Nephron progenitor cell (in vitro differentiated cells): ENCODE data around the gene FNDC3B.
A peak's percentile ranks its signal among the peaks of the same experiment; 100 is the strongest.

Experiments
- DNase-seq: peaks from one replicate; pipeline ENCODE4 v3.0.0; 2021
- H3K27ac Mint-ChIP-seq: 2 replicates; pipeline ENCODE4 v1.8.0; 2021; ENCODE audit warnings: mild to moderate bottlenecking, moderate library complexity, mixed read lengths
- H3K27me3 Mint-ChIP-seq: 2 replicates; pipeline ENCODE4 v1.8.0; 2021; ENCODE audit warnings: mild to moderate bottlenecking, low read depth, mixed read lengths; ENCODE audit not compliant: poor library complexity
- H3K36me3 Mint-ChIP-seq: 2 replicates; pipeline ENCODE4 v1.8.0; 2021; ENCODE audit warnings: low read depth, mixed read lengths
- H3K4me1 Mint-ChIP-seq: 2 replicates; pipeline ENCODE4 v1.8.0; 2021; ENCODE audit warnings: mixed read lengths
- H3K4me3 Mint-ChIP-seq: 2 replicates; pipeline ENCODE4 v1.8.0; 2021; ENCODE audit warnings: mild to moderate bottlenecking, moderate library complexity, mixed read lengths
- H3K9me3 Mint-ChIP-seq: 2 replicates; pipeline ENCODE4 v1.8.0; 2021; ENCODE audit warnings: mild to moderate bottlenecking, moderate library complexity, mixed read lengths
- TF ChIP-seq, protein P1 (sequence below): fragments of 200-600 bp; sonication (generic); IDR thresholded peaks from 2 replicates; pipeline ENCODE4 v1.5.0; 2021; ENCODE audit warnings: antibody characterized with exemption

FNDC3B gene

DNA sequence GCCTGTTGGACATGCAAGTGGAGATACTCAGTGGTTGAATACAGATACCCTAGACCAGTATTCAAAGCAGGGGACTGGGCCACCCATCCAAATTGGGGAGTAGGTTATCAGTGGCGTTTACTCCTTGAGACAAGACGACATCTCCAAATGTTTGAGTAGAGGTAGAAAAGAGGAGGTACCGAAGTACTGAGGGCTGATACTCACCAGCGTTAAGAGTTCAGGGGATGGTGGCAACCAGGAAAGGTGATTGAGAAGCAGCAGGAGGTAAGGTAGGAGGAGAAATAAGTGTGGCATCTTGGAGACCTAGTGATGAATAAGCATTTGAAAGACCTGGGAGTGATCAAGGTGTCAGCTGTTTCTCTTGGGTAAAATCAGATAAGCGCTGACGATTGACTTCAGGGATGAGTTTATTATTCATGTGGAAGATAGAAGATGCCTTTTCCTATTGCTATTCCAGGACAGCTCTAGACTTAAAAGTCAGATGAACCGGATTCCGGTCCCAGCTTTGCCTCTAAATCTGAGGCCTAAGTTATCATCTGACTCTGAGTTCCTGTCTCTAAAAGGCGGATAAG is 312.6 kb downstream of the FNDC3B start:
- Mint-ChIP-seq H3K4me3 (no peak overlapping the region), H3K36me3 (peaks cover 71% of the 10 kb centered on the region), H3K4me1 (no peaks in the 10 kb centered on the region), H3K27me3 (no peaks in the 10 kb centered on the region), H3K9me3 (no peaks in the 10 kb centered on the region), H3K27ac (no peak overlapping the region)
- TF ChIP-seq, protein P1, sequence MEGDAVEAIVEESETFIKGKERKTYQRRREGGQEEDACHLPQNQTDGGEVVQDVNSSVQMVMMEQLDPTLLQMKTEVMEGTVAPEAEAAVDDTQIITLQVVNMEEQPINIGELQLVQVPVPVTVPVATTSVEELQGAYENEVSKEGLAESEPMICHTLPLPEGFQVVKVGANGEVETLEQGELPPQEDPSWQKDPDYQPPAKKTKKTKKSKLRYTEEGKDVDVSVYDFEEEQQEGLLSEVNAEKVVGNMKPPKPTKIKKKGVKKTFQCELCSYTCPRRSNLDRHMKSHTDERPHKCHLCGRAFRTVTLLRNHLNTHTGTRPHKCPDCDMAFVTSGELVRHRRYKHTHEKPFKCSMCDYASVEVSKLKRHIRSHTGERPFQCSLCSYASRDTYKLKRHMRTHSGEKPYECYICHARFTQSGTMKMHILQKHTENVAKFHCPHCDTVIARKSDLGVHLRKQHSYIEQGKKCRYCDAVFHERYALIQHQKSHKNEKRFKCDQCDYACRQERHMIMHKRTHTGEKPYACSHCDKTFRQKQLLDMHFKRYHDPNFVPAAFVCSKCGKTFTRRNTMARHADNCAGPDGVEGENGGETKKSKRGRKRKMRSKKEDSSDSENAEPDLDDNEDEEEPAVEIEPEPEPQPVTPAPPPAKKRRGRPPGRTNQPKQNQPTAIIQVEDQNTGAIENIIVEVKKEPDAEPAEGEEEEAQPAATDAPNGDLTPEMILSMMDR, result no peak
- no peak for DNase-seq

DNA sequence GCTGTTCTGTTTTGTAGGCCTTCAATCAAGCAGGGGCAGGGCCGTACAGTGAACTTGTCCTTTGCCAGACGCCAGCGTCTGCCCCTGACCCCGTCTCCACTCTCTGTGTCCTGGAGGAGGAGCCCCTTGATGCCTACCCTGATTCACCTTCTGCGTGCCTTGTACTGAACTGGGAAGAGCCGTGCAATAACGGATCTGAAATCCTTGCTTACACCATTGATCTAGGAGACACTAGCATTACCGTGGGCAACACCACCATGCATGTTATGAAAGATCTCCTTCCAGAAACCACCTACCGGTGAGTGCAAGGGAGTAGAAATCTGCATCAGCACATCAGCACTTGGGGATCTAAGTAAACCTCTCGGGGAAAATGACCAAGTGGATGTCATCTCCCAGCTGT is 313.4 kb downstream of the FNDC3B start:
- Mint-ChIP-seq H3K9me3 (no peaks in the 10 kb centered on the region), H3K27ac (peak overlapping the region; percentile 5), H3K4me3 (no peak overlapping the region), H3K27me3 (no peaks in the 10 kb centered on the region), H3K4me1 (no peaks in the 10 kb centered on the region), H3K36me3 (peaks cover 69% of the 10 kb centered on the region)
- TF ChIP-seq, protein P1, result no peak
- DNase-seq, result no peak

DNA sequence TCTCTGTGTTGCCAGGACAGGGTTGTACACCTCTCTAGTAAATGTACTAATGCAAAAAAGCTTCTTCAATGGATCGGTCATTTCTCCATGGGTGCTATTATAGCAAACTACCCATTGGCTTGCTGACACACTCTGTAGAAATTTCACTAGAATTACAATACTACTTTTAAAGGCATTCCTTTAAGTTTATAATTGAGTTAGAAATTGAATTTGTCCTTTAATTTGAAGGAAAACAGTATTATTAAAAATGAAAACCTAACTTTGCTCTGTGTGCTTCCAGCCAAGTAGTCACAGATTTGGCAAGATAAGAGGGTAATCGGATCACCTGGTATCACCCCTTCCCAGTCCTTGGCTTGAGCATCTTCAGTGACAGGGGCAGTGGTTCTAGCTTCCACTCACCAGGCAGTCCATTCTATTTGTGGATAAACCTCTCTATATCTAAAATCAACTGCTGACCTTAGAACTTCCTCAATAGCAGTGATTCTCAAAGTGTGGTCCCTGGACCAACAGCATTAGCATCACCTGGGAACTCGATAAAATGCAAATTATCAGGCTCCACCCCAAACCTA is 315.6 kb downstream of the FNDC3B start:
- Mint-ChIP-seq H3K4me1 (no peaks in the 10 kb centered on the region), H3K9me3 (no peaks in the 10 kb centered on the region), H3K27ac (no peak overlapping the region), H3K27me3 (no peaks in the 10 kb centered on the region), H3K4me3 (no peak overlapping the region), H3K36me3 (peaks cover 76% of the 10 kb centered on the region)
- no peak for DNase-seq
- TF ChIP-seq, protein P1, result no peak

DNA sequence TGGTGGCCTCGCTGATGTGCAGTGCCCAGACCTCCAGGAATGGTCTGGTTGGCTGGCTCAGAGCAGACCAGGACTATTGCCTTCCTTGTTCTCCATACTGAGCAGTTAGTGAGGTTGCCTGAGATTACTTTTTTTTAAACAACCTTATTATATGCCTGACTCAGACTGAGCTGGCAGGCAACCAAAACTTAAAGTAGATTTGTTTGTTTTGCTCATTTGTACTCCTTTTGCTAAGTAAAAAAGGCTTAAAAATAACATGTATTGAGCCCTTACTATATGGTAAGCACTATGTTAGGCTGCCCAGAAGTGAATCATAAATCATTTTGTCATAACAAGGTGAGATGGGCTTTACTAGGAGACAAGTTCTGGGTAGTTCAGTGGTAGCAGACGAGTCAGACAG is 316.5 kb downstream of the FNDC3B start:
- Mint-ChIP-seq H3K27me3 (no peaks in the 10 kb centered on the region), H3K9me3 (no peaks in the 10 kb centered on the region), H3K27ac (no peak overlapping the region), H3K36me3 (peaks cover 75% of the 10 kb centered on the region), H3K4me3 (no peak overlapping the region), H3K4me1 (no peaks in the 10 kb centered on the region)
- TF ChIP-seq, protein P1, result no peak
- no peak for DNase-seq

DNA sequence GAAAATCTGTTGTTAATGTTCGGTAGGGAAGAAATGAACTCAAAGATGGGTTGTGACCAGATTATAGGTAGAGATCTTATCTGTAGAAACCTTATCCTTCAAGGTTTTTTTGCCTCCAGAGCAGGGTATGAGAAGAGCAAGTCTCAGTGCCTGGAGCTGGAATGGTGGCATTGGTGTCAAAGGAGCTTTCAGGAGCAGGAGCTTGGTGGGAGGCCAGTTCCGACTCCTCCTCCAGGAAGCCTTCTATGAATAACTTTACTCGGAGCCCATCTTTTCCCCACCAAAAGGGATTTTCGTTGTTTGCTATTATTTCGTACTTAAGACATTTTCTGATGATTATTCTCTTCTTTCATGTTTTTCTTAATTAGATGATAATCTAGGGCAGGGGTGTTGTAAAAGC is 317.0 kb downstream of the FNDC3B start:
- no peak for DNase-seq
- no peak overlapping the region for H3K27ac Mint-ChIP-seq

More for the DNA sequence above, 317.0 kb downstream of the FNDC3B start:
- Mint-ChIP-seq H3K9me3 (no peaks in the 10 kb centered on the region), H3K36me3 (peaks cover 75% of the 10 kb centered on the region), H3K4me1 (no peaks in the 10 kb centered on the region), H3K4me3 (no peak overlapping the region), H3K27me3 (no peaks in the 10 kb centered on the region)
- TF ChIP-seq, protein P1, result no peak
